Vagina (tissue), 2 donors: ENCODE results near the gene LIG3.

Experiments
- POLR2AphosphoS5 ChIP-seq, 2 donors: sonication (generic); formaldehyde crosslinking; IDR thresholded peaks; one replicate each; pipeline ENCODE4 v1.9.0; 2017; ENCODE audit warnings: antibody characterized with exemption in 2 of 2, mild to moderate bottlenecking in 2 of 2, low read depth in 1 of 2; ENCODE audit not compliant: insufficient read depth in 1 of 2
- TF ChIP-seq, protein P1 (sequence below), 3 experiments: fragments of 450-650 bp in 2 of 3; fragments of 200-600 bp in 1 of 3; sonication (generic) in 1 of 3; IDR thresholded peaks; one replicate each; pipeline ENCODE4 v1.5.1; 2017 to 2019; ENCODE audit warnings: antibody characterized with exemption in 3 of 3, mild to moderate bottlenecking in 2 of 3, moderate library complexity in 2 of 3

DNA sequence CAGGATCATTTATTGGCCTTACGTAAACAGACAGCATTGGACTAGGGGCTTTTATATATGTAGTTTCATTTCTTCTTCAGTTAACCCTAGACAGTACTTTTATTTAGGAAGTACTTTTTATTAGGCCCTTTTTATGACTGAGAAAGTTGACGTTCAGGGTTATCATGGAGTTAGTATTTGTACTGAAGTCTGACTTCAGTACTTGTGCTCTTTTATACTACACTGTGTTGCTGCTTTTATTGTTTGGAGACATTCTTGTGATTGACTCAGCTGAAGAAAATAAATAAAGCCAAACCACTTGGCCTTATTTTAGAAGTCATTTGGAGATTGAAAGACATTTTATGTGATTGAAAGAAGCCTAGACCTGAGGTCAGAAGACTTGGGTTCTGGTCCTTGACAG lies 6.9 kb downstream of the LIG3 start:
- TF ChIP-seq, protein P1, sequence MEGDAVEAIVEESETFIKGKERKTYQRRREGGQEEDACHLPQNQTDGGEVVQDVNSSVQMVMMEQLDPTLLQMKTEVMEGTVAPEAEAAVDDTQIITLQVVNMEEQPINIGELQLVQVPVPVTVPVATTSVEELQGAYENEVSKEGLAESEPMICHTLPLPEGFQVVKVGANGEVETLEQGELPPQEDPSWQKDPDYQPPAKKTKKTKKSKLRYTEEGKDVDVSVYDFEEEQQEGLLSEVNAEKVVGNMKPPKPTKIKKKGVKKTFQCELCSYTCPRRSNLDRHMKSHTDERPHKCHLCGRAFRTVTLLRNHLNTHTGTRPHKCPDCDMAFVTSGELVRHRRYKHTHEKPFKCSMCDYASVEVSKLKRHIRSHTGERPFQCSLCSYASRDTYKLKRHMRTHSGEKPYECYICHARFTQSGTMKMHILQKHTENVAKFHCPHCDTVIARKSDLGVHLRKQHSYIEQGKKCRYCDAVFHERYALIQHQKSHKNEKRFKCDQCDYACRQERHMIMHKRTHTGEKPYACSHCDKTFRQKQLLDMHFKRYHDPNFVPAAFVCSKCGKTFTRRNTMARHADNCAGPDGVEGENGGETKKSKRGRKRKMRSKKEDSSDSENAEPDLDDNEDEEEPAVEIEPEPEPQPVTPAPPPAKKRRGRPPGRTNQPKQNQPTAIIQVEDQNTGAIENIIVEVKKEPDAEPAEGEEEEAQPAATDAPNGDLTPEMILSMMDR (IDR thresholded peaks at IDR 0.05): no peak
- no peak for TF ChIP-seq POLR2AphosphoS5 (IDR thresholded peaks at IDR 0.05; ENCODE audit: insufficient read depth in 1 of 2, low read depth in 1 of 2)
